Muscle layer of colon (tissue), 2 donors: Measurements from ENCODE around the gene SCNN1G.

ENCODE experiments used
- H3K27ac ChIP-seq: one replicate; pipeline ENCODE4 v1.7.0; 2013; ENCODE audit warnings: low read depth, mild to moderate bottlenecking, low read length, moderate library complexity
- H3K27me3 ChIP-seq, 2 donors: one replicate each; pipeline ENCODE4 v1.7.0; 2013; ENCODE audit warnings: low read length in 2 of 2, mild to moderate bottlenecking in 2 of 2; ENCODE audit not compliant: insufficient read depth in 2 of 2, control insufficient read depth in 1 of 2
- H3K36me3 ChIP-seq: one replicate; pipeline ENCODE4 v1.7.0; 2013; ENCODE audit warnings: mild to moderate bottlenecking, low read length; ENCODE audit not compliant: insufficient read depth
- H3K4me1 ChIP-seq: one replicate; pipeline ENCODE4 v1.7.0; 2013; ENCODE audit warnings: mild to moderate bottlenecking, low read length; ENCODE audit not compliant: insufficient read depth
- H3K4me3 ChIP-seq, 2 donors: one replicate each; pipeline ENCODE4 v1.7.0; 2013; ENCODE audit warnings: low read length in 2 of 2, low read depth in 1 of 2, mild to moderate bottlenecking in 1 of 2, moderate library complexity in 1 of 2
- H3K9ac ChIP-seq: one replicate; pipeline ENCODE4 v1.7.0; 2013; ENCODE audit warnings: low read length
- H3K9me3 ChIP-seq: one replicate; pipeline ENCODE4 v1.7.0; 2013; ENCODE audit warnings: mild to moderate bottlenecking, low read length
- donor health status: abdominal sarcoma.
- donor health status: Adenocarcinoma of cecum.

Gene SCNN1G

DNA sequence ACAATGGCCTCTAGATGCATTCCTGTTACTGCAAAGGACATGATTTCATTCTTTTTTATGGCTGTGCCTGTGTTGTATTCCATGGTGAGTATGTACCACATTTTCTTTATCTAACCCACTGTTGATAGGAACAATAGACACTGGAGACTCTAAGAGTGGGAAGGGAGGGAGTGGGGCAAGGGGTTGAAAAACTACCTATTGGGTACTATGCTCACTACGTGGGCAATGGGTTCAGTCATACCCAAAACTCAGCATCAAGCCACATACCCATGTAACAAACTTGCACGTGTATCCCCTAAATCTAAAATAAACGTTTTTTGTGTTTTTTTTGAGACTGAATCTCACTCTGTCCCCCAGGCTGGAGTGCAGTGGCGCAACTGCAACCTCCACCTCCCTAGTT lies 72.5 kb downstream of the SCNN1G start:
- no peaks in the 10 kb centered on the region for H3K27me3 ChIP-seq
- H3K9ac ChIP-seq = no peak overlapping the region
- H3K4me3 ChIP-seq = no peak overlapping the region
- H3K9me3 ChIP-seq = no peaks in the 10 kb centered on the region
- H3K4me1 ChIP-seq = no peaks in the 10 kb centered on the region
- no peak overlapping the region for H3K27ac ChIP-seq
- H3K36me3 ChIP-seq = no peaks in the 10 kb centered on the region

- no peaks in the 10 kb centered on the region for H3K9me3 ChIP-seq
- no peak overlapping the region for H3K27ac ChIP-seq
- no peak overlapping the region for H3K4me3 ChIP-seq
- no peaks in the 10 kb centered on the region for H3K36me3 ChIP-seq
- no peaks in the 10 kb centered on the region for H3K27me3 ChIP-seq
- no peak overlapping the region for H3K9ac ChIP-seq
- H3K4me1 ChIP-seq = no peaks in the 10 kb centered on the region
Measured at GRCh38 chr16:23256440-23256839, 73.9 kb downstream of the SCNN1G start.

GRCh38 chr16:23257682-23258081 lies 75.1 kb downstream of the SCNN1G start:
- no peak overlapping the region for H3K27ac ChIP-seq
- no peaks in the 10 kb centered on the region for H3K27me3 ChIP-seq
- no peaks in the 10 kb centered on the region for H3K36me3 ChIP-seq
- H3K9me3 ChIP-seq = no peaks in the 10 kb centered on the region
- no peaks in the 10 kb centered on the region for H3K4me1 ChIP-seq
- H3K4me3 ChIP-seq = no peak overlapping the region
- H3K9ac ChIP-seq = no peak overlapping the region

DNA sequence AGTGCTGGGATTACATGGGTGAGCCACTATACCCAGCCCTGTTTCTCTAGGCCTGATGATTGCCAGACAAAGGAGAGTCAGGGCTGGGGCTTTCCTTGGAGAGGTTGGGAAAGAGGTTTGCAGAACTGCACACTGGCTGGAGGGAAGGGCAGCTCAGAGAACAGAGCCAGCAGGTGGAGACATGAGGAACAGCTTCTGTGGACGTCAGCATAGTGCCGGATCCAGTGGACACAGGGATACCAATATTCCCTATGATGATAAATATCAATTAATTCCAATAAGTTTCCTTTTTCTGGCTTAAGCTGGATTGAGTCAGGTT lies 76.3 kb downstream of the SCNN1G start:
- Histone ChIP-seq H3K9me3 (no peaks in the 10 kb centered on the region), H3K27ac (no peak overlapping the region), H3K4me3 (no peak overlapping the region), H3K4me1 (no peaks in the 10 kb centered on the region), H3K9ac (no peak overlapping the region), H3K27me3 (no peaks in the 10 kb centered on the region), H3K36me3 (no peaks in the 10 kb centered on the region)
